DMS153 treated with DMSO at 0.1 percent for 48 hours (cell line): ENCODE measurements around the gene MESP1.
"Not testable (repeated sequence)": the region's sequence is repeated elsewhere in the genome, so short reads cannot be mapped to it uniquely, and the experiment has no call there.

Experiments used
- DNase-seq: peaks from one replicate; lab custom pipeline; 2025; ENCODE audit not compliant: unreplicated experiment; lab: John Stamatoyannopoulos, UW

The MESP1 gene, protein sequence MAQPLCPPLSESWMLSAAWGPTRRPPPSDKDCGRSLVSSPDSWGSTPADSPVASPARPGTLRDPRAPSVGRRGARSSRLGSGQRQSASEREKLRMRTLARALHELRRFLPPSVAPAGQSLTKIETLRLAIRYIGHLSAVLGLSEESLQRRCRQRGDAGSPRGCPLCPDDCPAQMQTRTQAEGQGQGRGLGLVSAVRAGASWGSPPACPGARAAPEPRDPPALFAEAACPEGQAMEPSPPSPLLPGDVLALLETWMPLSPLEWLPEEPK

DNA sequence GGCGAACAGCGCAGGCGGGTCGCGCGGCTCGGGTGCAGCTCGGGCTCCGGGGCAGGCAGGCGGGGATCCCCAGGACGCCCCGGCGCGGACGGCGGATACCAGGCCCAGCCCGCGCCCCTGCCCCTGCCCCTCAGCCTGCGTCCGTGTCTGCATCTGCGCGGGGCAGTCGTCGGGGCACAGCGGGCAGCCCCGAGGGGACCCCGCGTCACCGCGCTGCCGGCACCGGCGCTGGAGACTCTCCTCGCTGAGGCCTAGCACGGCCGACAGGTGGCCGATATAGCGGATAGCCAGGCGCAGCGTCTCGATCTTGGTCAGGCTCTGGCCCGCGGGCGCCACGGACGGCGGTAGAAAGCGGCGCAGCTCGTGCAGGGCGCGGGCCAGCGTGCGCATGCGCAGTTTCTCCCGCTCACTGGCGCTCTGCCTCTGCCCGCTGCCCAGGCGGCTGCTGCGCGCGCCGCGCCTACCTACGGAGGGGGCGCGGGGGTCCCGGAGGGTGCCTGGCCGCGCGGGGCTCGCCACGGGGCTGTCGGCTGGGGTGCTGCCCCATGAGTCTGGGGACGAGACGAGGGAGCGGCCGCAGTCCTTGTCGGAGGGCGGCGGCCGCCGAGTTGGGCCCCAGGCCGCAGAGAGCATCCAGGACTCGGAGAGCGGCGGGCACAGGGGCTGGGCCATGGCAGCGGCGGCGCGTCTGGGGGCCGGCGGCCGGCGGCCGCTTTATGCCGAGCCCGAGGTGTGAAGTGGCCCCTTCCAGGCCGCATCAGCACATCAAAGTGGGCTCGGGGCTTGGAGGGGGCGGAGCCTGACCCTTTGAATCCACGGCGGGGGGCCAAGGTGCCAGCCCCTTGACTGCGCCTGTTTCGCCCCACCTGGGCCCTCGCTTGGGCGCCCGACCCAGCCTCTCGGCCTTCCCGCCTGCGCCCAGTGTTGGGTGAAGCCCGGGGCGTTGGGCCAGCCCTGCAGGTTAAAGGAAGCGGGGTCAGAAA lies at the start of gene MESP1:
MESP1 (minus strand) TSS at position 690 of the 983 bp plus-strand sequence; CDS start at position 672, 18 bp downstream.
- peak; percentile 63 for DNase-seq

DNA sequence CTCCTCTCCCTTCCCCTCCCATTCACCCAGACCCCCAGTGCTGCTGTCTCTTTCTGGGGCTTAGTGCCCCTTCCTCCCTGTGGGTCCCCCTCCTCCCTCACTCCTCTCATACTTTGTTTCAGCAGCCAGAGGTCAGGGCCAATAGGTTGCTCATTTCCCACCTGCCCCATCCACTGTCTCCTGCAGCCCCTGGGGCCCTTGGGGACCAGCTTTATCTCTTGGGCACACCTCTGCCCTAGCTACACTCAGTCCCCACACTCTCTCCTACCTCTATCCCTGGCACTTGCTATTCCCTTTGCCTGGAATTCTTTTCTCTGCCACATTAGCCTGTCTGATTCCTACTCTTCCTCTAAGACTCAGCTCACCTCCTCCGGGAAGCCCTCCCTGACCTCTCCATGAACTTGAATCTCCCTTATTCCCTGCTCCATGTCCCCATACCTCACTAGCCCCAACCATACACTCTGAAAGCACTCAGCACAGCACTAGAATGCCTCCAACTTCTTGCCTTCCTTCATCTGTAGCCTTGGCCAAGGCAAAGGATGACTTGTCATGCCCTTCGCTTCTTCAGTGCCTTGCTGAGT lies 49.0 kb upstream of the MESP1 start:
- DNase-seq: no peak

DNA sequence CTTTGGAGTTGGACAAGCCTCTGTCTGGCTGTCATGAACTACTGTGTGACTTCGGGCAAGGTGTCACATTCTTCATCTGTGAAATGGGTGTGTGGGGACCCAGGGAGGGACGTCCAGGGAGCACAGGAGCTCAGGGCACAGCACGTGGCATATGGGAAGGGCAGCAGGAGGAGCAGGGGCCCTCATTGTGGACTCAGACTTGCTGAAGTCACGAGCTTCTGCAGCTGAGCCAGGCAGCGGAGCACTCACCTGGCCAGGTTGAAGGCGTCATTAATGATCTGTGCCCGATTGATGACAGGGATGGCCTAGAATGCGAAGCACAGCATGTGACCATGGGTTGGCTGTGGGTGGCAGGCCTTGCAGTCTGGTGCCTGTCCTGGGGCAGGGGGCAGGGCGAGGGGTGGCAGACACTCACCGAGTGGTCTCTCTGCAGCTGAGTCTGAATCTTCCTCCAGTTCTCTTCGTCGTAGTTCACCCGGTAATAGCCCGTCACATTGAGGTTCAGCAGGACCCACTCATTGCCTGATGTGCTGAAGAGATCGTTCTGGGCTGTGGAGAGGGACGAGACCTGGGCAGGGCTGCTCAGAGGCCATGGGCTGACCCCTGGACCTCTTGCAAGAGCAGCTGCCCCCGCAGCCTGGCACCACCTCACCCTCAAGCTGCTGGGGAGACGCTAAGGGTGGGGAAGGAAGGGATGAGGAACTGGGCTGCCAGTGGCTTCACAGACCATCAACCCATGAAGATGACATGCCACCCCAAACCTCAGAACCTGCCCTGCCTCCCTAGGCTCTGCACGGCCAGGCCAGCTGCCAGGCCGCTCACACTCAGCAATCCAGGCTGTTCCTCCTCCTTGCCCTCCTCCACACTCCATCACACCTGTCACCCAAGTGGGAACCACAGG lies 48.2 kb upstream of the MESP1 start:
- DNase-seq: no peak

DNA sequence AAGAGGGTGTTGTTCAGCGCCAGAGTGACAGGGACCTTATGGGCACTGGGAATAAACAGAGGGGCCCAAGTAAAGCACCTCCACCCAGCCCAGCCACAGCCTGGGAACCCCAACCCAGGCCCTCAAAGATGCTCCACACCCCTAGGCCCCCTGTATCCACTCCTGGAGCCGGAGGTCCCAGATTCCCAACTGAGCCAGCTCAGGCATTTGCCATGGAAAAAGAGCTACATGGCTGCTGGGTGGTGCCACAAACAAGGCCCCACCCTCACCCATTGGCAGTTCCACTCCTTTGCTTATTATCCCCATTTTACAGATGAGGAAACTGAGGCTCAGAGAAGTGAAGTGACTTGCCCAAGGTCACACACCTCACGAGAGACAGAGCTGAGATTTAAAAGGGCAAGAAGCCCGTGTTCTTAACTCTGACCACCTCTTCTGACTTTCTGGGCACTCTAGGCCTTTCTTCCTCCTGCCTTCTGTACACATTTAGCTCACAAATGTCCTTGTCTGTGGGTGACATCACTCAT lies 46.7 kb upstream of the MESP1 start:
- DNase-seq: no peak

DNA sequence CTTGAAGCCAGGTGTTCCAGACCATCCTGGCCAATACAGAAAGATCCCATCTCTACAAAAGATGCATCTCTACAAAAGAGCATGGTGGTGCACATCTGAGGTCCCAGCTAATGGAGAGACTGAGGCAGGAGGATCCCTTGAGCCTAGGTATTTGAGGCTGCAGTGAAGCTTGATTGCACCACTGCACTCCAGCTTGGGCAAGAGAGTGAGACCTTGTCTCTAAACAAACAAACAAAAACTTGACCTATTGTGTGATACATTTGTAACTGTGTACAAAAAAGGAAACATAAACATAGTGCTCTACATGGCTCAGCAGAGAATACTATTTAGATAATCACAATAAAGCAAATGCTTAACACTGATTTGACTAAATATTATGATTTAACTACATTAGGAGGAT lies 44.9 kb upstream of the MESP1 start:
- no peak for DNase-seq

DNA sequence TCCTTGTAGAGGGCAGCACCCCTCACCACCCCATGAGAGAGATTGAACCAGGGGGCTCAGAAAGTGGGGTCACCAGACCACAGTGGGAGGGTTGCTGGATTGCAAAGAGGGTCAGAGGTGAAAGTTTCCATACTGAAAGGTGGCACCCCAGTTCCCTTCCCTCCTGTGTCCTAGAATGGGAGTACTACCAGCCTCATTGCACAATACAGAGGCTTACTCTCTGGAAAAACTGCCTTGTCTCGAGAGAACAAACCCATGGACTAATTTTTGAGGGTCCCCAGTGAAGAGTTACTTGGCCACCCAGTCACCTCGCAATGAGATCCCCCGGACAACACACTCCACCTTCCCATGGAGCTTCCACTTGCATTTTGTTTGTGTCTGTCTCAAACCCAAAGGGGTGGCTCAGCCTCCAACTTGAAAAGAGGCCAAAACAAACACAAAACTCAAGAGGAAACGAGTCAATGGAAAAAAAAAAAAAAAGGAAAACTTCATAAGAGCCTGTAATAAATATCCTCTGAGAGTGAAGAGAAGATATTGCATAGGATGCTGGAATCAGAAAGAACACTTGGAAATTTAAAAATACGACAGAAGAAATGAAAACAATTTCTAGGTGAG lies 43.7 kb upstream of the MESP1 start:
- no peak for DNase-seq

DNA sequence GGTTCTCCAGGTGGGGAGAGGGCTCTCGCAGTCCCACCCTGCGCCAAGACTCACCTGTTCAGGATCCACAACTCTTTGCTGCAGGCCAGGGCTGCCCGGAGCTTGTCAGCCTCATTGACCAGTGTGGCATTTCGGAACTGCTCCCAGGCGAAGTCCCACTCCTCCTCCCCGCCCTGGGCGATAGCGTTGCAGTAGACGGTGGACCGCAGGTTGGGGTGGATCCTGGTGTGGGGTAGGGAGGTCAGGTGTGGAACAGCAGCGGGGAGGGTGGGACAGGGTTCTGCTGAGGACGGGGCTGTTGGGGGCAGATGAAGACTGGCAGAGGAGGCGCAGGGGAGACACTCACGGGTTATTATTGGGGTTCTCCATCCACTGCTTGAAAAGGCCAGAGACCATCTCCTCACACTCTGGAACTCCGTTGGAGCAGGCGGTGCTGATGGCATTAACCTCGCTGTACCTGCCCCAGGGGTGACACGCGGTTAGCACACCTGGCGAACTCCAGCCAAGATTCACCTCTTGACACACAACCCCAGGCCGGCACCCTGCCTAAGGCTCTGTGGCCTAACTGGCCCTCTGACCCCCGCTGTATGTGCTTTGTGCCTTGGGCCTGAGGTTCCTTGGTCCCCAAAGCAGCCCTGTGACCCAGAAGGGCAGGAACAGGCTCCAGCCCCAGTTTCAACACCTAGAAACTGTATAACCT lies 41.2 kb upstream of the MESP1 start:
- no peak for DNase-seq

DNA sequence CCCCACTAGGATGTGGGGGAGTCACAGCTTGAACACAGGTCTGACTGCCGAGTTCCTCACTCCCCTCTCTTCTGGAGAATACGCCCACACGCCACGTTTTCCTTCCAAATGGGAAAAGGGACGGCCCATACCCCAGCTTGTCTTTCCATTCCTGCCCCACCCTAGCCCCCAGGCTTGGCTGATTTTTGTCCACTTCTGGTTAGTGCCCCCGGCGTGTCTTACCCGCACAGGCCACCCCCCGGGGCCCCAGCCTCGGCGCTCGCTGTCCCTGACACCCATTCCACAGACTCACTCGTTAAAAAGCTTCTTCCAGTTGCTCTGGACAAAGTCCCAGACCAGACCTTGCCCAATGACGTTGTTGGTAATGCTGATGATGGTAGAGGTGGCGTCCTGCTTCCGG lies 39.6 kb upstream of the MESP1 start:
- no peak for DNase-seq

DNA sequence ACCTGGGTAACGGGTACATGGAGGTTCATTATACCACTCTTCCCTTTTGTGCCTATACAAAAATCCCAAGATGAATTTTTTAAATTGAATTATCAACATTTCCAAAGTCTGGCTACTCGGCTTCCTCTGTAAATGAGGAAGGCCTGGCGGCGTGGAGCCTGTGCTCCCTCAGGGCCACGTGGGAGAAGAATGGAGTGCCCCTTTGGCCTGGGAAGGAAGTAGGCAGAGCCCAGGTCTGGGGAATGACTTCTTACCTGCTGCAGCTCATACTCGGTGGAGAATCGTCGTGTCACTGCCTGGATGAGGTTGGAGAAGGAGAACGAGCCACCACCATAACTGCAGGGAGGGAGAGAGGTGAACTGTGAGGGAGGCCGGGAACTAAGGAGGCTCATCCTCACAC lies 39.2 kb upstream of the MESP1 start:
- no peak for DNase-seq

DNA sequence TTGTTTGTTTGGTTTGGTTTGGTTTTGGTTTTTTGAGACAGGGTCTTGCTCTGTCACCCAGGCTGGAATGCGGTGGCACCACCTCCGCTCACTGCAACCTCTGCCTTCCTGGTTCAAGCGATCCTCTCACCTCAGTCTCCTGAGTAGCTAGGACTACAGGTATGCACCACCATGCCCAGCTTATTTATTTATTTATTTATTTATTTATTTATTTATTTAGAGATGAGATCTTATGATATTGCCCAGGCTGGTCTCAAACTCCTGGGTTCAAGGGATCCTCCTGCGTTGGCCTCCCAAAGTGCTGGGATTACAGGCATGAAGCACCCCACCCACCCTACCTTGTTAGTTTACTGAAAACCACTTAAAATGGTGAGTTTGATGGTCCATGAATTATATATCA lies 37.5 kb upstream of the MESP1 start:
- DNase-seq: not testable (repeated sequence)

DNA sequence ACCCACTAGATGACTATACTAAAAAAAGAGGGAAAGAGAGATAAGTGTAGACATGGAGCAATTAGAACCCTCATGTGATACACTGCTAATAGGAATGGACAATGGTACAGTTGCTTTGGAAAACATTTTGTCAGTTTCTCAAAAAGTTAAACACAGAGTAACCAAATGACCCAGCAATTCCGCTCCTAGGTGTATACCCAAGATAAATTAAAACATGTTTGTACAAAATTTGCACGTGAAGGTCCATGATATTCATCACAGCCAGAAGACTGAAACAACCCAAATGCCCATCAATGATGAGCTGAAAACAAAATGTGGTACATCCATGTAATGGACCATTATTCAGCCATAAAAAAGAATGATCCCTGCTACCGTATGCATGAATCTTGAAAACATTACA lies 36.9 kb upstream of the MESP1 start:
- DNase-seq: no peak

DNA sequence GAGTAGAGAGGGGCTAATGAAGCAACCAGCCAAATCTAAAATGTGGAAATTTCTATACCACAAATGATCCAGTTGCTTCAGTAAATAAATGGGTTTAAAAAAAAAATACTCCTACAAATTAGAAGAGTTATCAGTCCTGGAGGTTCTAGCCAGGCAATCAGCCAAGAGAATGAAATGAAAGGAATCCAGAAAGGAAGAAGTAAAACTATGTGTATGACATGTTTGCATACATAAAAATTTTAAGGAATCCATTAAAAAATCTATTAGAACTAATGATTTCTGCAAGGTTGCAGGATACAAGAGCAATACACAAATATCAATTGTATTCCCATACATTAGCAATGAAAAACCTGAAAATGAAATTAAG lies 34.7 kb upstream of the MESP1 start:
- DNase-seq: no peak

DNA sequence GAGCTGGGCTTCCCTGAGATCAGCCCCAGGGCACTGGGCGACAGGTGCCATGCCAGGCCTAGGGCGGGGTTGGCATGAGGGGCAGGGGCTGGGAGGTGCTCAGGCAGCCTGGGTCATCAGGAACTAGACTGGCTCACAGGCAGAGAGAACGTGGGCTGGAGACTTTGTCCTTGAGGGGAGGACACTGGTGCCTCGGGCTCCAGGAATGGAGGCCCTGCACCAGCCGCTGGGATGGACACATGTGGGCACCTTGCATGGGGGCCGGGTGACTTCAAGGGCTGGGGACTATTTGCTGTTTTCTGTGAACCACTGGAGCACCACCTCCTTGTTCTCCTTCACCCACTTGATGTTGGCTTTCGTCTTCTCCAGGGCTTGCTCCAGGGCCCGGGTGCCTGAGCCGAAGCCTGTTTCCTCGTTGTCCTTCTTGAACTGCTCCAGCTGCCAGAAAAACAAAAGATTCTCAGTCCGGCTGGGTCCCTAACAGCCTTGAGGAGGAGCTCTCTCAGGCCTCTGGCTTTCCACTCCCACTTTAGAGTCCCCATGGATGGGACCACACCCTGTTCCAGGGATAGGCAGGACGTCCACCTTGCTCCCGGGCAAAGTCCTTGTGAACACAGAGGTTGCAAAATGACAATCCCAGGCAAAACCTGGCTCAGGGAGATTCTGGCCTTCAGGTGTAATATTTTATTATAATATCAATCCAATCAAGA lies 34.2 kb upstream of the MESP1 start:
- no peak for DNase-seq

DNA sequence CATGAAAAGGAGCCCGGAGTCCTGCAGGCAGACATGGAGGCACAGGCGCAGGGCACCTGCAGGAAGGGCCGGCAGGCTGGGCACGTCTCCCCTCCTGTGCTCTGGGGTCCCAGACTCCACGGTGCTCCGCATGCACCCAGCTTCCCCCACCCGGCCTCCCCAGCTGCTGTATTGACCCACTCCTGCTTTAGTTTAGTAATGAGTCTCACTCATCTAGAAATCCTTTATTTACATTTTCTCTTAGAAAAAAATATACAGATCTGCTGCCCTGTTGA lies 33.6 kb upstream of the MESP1 start:
- no peak for DNase-seq

DNA sequence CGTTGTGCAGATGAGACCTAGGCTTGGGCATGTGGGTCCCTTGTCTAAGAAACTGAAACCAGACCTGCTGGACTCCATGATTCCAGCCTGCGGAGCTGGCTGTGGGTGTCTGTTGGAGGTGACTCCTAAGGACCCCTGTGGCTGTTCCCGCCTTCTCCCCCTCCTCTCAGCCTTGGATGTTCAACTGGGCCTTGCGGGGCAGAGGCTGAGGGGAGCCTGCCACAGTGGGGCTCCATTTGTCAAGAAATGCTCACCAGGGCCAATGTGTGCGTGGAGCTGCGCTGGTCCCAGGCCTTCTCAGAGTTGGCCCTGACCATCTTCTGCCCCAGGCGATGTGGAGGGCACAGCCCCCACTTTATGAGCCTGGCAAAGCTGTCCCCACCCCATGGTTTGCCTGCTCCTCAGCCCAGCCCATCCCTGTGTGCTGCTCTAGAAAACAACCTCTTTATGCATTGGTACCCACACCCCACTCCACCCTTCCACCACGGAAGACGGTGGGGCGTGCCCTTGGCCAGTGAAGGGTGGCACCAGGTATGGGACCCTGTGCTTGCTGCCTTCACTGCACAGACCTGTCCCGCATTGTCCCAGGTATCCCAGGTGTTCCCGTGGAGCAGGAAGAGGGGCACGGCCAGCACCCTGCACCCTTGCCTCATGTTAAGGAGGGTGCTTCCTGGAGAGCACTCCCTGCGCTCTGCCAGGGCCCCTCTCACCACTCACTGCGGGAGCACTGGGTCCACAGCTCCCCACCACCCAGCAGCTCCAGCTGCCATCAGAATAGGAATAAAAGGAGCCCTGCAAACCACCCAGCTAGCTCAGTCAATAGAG lies 33.0 kb upstream of the MESP1 start:
- DNase-seq: no peak

DNA sequence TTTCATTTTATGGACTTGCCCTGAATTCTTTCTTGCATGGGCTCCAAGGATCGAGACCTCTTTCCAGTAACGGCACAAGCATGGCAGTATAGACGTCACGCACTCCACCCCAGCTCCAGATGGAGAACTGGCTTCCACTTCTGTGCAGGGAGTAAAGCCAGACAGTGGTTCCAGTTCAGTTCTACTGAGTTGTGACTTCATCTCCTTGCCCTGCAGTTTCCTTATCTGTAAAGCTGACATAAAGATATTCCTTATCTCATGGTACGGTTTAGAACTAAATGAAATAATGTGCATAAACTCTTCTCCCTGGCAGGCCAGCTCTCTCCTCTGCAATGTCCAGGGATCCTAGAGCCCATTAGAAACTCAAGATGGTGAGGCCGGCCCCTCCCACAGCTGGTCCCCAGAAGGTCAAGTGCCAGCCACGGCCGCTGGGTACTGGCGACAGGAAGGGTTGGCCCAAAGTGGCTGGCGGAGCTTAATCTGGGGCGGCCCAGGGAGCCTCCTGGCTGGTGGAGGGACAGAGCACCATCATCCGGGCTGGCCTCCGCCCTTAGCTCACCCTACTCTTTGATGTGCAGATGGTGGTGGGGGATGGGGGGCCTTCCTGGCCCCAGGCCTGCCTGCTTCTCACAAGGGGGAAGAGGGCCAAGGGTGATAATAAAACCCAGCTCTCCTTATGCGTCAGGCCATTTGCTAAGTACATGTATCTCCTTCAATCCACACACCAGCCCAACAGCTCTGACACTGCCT lies 32.2 kb upstream of the MESP1 start:
- DNase-seq: no peak

DNA sequence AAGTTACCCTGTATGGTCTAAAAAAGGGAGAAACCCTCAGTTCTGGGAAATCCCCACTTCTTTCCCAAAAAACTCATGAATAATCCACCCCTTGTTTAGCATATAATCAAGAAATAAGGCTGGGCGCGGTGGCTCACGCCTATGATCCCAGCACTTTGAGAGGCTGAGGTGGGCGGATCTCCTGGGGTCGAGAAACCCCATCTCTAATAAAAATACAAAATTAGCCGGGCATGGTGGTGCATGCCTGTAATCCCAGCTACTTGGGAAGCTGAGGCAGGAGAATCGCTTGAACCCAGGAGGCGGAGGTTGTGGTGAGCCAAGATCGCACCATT lies 31.5 kb upstream of the MESP1 start:
- DNase-seq: not testable (repeated sequence)
